Measurements from ENCODE around the gene FALEC. TPM values are rescaled to one million over a fixed set of nuclear protein-coding genes. Genes with fewer than 3 reads are reported as not detected.
"Not testable (repeated sequence)": the region's sequence is repeated elsewhere in the genome, so short reads cannot be mapped to it uniquely, and the experiment has no call there.

Gene FALEC
- total RNA-seq, 2 donors from 2014 or later = not detected

- DNase-seq (ENCODE audit: low spot score) = no peak
- intact Hi-C loops (cut with DNase I) = loop anchor here (5.0 to 10.0 kb wide), 2 partner anchors 59 to 251 kb away; no protein-coding TSS in a partner anchor
These were observed 47.9 kb downstream of the FALEC start for GRCh38 chr1:150563340-150564038.

- intact Hi-C loops (cut with DNase I) = loop anchor here (5.0 to 10.0 kb wide), 2 partner anchors 58 to 250 kb away; no protein-coding TSS in a partner anchor
- DNase-seq (ENCODE audit: low spot score) = peak; percentile 85
These were observed 48.8 kb downstream of the FALEC start for GRCh38 chr1:150564051-150564991.

GRCh38 chr1:150565240-150565991 is 49.9 kb downstream of the FALEC start:
- not testable (repeated sequence) for DNase-seq (ENCODE audit: low spot score)
- intact Hi-C loops (cut with DNase I) = loop anchor here in 1 of 2 donors (10.0 kb wide), 1 partner anchor 249 kb away; no protein-coding TSS in a partner anchor

GRCh38 chr1:150566589-150567340 is 51.2 kb downstream of the FALEC start:
- intact Hi-C loops (cut with DNase I) = loop anchor here in 1 of 2 donors (10.0 kb wide), 1 partner anchor 248 kb away; no protein-coding TSS in a partner anchor
- no peak for DNase-seq (ENCODE audit: low spot score)

GRCh38 chr1:150567341-150567716 is 51.8 kb downstream of the FALEC start:
- no peak for DNase-seq (ENCODE audit: low spot score)
- intact Hi-C loops (cut with DNase I) = loop anchor here in 1 of 2 donors (10.0 kb wide), 1 partner anchor 247 kb away; no protein-coding TSS in a partner anchor

- peak; percentile 90 for DNase-seq (ENCODE audit: low spot score)
- intact Hi-C loops (cut with DNase I) = loop anchor here in 1 of 2 donors (10.0 kb wide), 1 partner anchor 247 kb away; no protein-coding TSS in a partner anchor
These were observed 52.4 kb downstream of the FALEC start for GRCh38 chr1:150567717-150568593.

GRCh38 chr1:150568594-150568966 is 53.0 kb downstream of the FALEC start:
- intact Hi-C loops (cut with DNase I) = loop anchor here in 1 of 2 donors (10.0 kb wide), 1 partner anchor 246 kb away; no protein-coding TSS in a partner anchor
- DNase-seq (ENCODE audit: low spot score) = no peak

GRCh38 chr1:150572918-150573647 is 57.5 kb downstream of the FALEC start:
- intact Hi-C loops (cut with DNase I) = no loop called here
- no peak for DNase-seq (ENCODE audit: low spot score)

- DNase-seq (ENCODE audit: low spot score); intact Hi-C loops (cut with DNase I): not testable (repeated sequence)
These were observed 58.1 kb downstream of the FALEC start for GRCh38 chr1:150573648-150574071.

GRCh38 chr1:150574260-150575071 is 58.9 kb downstream of the FALEC start:
- intact Hi-C loops (cut with DNase I) = no loop called here
- no peak for DNase-seq (ENCODE audit: low spot score)

GRCh38 chr1:150575072-150575489 is 59.5 kb downstream of the FALEC start:
- DNase-seq (ENCODE audit: low spot score) = no peak
- intact Hi-C loops (cut with DNase I) = no loop called here

- DNase-seq (ENCODE audit: low spot score) = no peak
- intact Hi-C loops (cut with DNase I) = no loop called here
These were observed 60.2 kb downstream of the FALEC start for GRCh38 chr1:150575518-150576366.

- intact Hi-C loops (cut with DNase I) = no loop called here
- no peak for DNase-seq (ENCODE audit: low spot score)
These were observed 60.8 kb downstream of the FALEC start for GRCh38 chr1:150576367-150576711.

GRCh38 chr1:150576794-150577556 is 61.4 kb downstream of the FALEC start:
- intact Hi-C loops (cut with DNase I) = no loop called here
- DNase-seq (ENCODE audit: low spot score) = no peak

All from posterior vena cava (tissue), 2 donors.